Endothelial cell of umbilical vein (primary cell): ENCODE measurements around the gene MIPEP.

Experiments used
- CTCF ChIP-seq, 2 donors: IDR thresholded peaks; 1 replicate in 1 of 2; 2 replicates in 1 of 2; pipeline ENCODE4 v1.5.1; 2011; ENCODE audit warnings: low read length in 2 of 2, mild to moderate bottlenecking in 2 of 2, moderate library complexity in 2 of 2, control low read depth in 1 of 2, inconsistent platforms in 1 of 2, low read depth in 1 of 2; ENCODE audit not compliant: insufficient read depth in 1 of 2; ENCODE audit errors: extremely low read depth in 1 of 2
- EZH2 ChIP-seq: IDR thresholded peaks from 2 replicates; pipeline ENCODE4 v1.6.1; 2012; ENCODE audit warnings: borderline replicate concordance, low read depth, mild to moderate bottlenecking, moderate library complexity, low read length, inconsistent platforms; ENCODE audit not compliant: severe bottlenecking
- FOS ChIP-seq: IDR thresholded peaks from 2 replicates; pipeline ENCODE4 v1.6.1; 2011; ENCODE audit warnings: mild to moderate bottlenecking, low read length, moderate library complexity, borderline replicate concordance; ENCODE audit not compliant: insufficient read depth
- GATA2 ChIP-seq: IDR thresholded peaks from 2 replicates; pipeline ENCODE4 v1.7.0; 2011; ENCODE audit warnings: low read depth, mild to moderate bottlenecking, moderate library complexity, mixed read lengths, low read length; ENCODE audit not compliant: insufficient read length, insufficient read depth
- JUN ChIP-seq: IDR thresholded peaks from 2 replicates; pipeline ENCODE4 v1.6.1; 2011; ENCODE audit warnings: borderline replicate concordance, low read depth; ENCODE audit not compliant: insufficient read length, insufficient read depth
- MAX ChIP-seq: IDR thresholded peaks from 2 replicates; pipeline ENCODE4 v1.6.1; 2011; ENCODE audit not compliant: insufficient read depth, insufficient read length
- MYC ChIP-seq: IDR thresholded peaks from one replicate; pipeline ENCODE4 v1.6.1; 2011; ENCODE audit warnings: mild to moderate bottlenecking, low read depth, low read length
- POLR2A ChIP-seq: IDR thresholded peaks from 2 replicates; pipeline ENCODE4 v1.6.1; 2012; ENCODE audit warnings: low read depth, mild to moderate bottlenecking, control low read depth, low read length
- POLR2AphosphoS5 ChIP-seq: IDR thresholded peaks from 2 replicates; pipeline ENCODE4 v1.6.1; 2012; ENCODE audit warnings: low read depth, mild to moderate bottlenecking, control low read depth, low read length, moderate library complexity; ENCODE audit not compliant: insufficient read depth

- TF ChIP-seq CTCF (IDR thresholded peaks at IDR 0.05; ENCODE audit: extremely low read depth in 1 of 2, insufficient read depth in 1 of 2, low read depth in 1 of 2, low read length in 2 of 2) = no peak
- TF ChIP-seq MYC = no peak
- TF ChIP-seq POLR2AphosphoS5 = no peak
- TF ChIP-seq MAX = no peak
- TF ChIP-seq POLR2A = no peak
- TF ChIP-seq EZH2 = no peak
- TF ChIP-seq JUN = no peak
- TF ChIP-seq GATA2 = no peak
- no peak for TF ChIP-seq FOS
These were observed 158.9 kb downstream of the MIPEP start for GRCh38 chr13:23730251-23730650.
